Activated T-helper 2 cell treated with anti-CD3 and anti-CD28 coated beads, Interferon-gamma antibody, Interleukin-2, Interleukin-4, amounts not matched to agents 10 μg/mL and 5 μg/mL and 100 μg/mL, durations not matched to agents 14 hours and 24 hours and 36 hours (primary cell): ENCODE data around the gene IFIT3. TPM values are rescaled to one million over a fixed set of nuclear protein-coding genes. Genes with fewer than 3 reads are reported as not detected.
"Not testable (repeated sequence)": the region's sequence is repeated elsewhere in the genome, so short reads cannot be mapped to it uniquely, and the experiment has no call there.

ENCODE experiments used
- DNase-seq: peaks from one replicate; pipeline ENCODE4 v3.0.0; 2021; ENCODE audit warnings: low spot score
- H3K27ac Mint-ChIP-seq: one replicate; pipeline ENCODE4 v1.8.0; 2021; ENCODE audit warnings: mixed read lengths
- H3K27me3 Mint-ChIP-seq: one replicate; pipeline ENCODE4 v1.8.0; 2021; ENCODE audit warnings: low read depth, mixed read lengths
- H3K36me3 Mint-ChIP-seq: one replicate; pipeline ENCODE4 v1.8.0; 2021; ENCODE audit warnings: low read depth, mixed read lengths
- H3K4me1 Mint-ChIP-seq: one replicate; pipeline ENCODE4 v1.8.0; 2021; ENCODE audit warnings: low read depth, mixed read lengths
- H3K4me3 Mint-ChIP-seq: one replicate; pipeline ENCODE4 v1.8.0; 2021; ENCODE audit warnings: low read depth, mild to moderate bottlenecking, moderate library complexity, mixed read lengths
- H3K9me3 Mint-ChIP-seq: one replicate; pipeline ENCODE4 v1.8.0; 2021; ENCODE audit warnings: mixed read lengths
- intact Hi-C: fragments of 100-400 bp; cut with micrococcal nuclease; formaldehyde crosslinking; loops from one replicate; pipeline ENCODE4 v1.15.1; 2023
- total RNA-seq: library from RNA; stranded (reverse); gene quantifications from 2 replicates; pipeline ENCODE4 v1.2.3, GENCODE V29; 2022

Gene IFIT3
- total RNA-seq, 1 donor from 2014 or later, result 0.94 TPM

DNA sequence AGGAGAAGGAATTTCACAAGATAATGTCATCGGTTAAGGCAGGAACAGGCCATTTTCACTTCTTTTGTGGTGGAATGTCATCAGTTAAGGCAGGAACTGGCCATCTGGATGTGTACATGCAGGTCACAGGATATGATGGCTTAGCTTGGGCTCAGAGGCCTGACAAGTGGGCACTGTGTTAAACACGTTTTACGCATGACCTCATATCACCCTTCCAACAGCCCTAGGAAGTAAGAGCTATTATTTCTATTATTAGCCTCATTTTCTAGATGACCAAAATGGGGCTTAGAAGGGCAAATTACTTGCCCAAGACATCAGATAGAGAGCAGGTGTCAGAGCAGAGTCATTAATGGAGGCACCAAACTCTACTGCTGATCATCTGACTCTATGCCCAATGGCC is 2.2 kb downstream of the IFIT3 start:
- Mint-ChIP-seq H3K4me3 (peak overlapping the region; percentile 1), H3K4me1 (peaks cover 54% of the 10 kb centered on the region), H3K27me3 (peaks cover 31% of the 10 kb centered on the region)
- H3K27ac Mint-ChIP-seq, H3K9me3 Mint-ChIP-seq, H3K36me3 Mint-ChIP-seq, DNase-seq, intact Hi-C loops: not testable (repeated sequence)

DNA sequence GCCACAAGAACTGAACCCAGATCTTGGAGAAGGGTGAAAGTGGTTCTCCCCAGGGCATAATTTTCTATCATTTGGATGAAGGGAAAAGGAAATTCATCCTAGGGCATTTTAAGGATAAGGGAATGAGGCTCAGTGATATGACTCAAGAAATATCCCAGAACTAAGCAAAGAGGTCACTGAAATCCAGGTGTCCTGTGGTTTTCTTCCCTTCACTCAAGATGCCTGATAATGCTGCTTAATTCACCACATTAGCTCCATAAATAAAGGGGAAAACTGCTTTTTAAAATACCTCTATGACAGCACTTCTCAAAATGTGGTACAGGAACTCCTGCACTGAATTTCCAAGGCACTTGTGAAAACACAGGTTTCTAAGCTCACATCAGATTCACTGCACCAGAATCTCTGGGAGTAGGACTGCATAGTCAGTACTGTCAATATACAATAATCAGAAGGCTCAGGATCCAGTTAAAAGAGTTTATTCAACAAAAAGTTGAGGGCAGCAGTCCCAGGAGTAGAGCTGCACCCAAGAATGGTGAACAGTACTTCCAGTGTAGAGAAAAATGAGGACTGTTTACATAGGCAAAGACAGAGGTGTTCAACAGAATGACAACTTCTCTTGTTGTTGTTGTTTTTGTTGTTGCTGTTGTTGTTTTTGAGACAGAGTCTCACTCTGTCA is 2.9 kb downstream of the IFIT3 start:
- no peak for DNase-seq
- peaks cover 38% of the 10 kb centered on the region for H3K27me3 Mint-ChIP-seq
- intact Hi-C loops, result no loop called here
- no peak overlapping the region for H3K4me3 Mint-ChIP-seq
- no peaks in the 10 kb centered on the region for H3K9me3 Mint-ChIP-seq
- H3K27ac Mint-ChIP-seq, result no peak overlapping the region
- H3K4me1 Mint-ChIP-seq, result peaks cover 59% of the 10 kb centered on the region
- peaks cover 8% of the 10 kb centered on the region for H3K36me3 Mint-ChIP-seq

DNA sequence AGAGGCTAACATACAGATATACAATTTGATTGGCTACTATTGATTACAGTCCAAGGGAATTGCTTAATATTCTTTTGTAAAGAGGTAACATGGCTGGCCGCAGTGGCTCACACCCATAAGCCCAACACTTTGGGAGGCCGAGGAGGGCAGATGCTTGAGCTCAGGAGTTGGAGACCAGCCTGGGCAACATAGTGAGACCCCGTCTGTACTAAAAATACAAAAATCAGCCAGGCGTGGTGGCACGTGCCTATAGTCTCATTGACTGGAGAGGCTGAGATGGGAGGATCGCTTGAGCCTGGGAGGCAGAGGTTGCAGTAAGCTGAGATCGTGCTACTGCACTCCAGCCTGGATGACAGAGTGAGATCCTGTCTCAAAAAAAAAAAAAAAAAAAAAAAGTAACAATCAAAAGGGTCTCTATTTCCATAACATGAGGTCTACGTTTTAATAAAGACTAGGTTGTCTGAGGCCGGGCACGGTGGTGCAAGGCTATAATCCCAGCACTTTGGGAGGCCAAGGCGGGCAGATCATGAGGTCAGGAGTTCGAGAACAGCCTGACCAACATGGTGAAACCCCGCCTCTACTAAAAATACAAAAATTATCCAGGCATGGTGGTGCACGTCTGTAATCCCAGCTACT is 3.8 kb downstream of the IFIT3 start:
- H3K36me3 Mint-ChIP-seq, H3K27ac Mint-ChIP-seq, H3K9me3 Mint-ChIP-seq, DNase-seq: not testable (repeated sequence)
- Mint-ChIP-seq H3K27me3 (peaks cover 39% of the 10 kb centered on the region), H3K4me1 (peaks cover 59% of the 10 kb centered on the region), H3K4me3 (peak overlapping the region; percentile 73)
- intact Hi-C loops, result loop anchor here (1.0 kb wide), 2 partner anchors 61 to 83 kb away; partner anchors contain the start of genes IFIT1 and IFIT5

DNA sequence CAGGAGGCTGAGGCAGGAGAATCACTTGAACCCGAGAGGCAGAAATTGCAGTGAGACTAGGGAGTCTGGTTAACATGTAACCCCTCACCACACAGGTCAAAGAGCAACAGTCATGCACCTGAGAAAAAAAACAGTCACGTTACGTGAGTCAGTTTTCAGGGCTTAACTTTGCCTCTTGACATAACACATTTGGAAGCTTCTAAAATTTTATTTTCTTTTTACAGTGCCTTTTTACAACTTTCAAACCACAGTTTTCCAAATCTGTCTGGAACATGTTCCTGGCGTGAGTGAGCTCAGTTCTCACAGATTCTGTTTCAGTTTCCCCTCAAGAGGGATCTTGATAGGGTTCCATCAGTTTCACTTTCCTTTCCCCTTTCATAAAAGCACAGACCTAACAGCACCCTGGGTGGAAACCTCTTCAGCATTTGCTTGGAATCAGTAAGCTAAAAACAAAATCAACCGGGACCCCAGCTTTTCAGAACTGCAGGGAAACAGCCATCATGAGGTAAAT is 4.4 kb downstream of the IFIT3 start:
- Mint-ChIP-seq H3K9me3 (no peaks in the 10 kb centered on the region), H3K4me3 (peak overlapping the region; percentile 73), H3K36me3 (peaks cover 8% of the 10 kb centered on the region), H3K4me1 (peaks cover 61% of the 10 kb centered on the region), H3K27me3 (peaks cover 42% of the 10 kb centered on the region), H3K27ac (peak overlapping the region; percentile 68)
- intact Hi-C loops, result loop anchor here (1.0 kb wide), 2 partner anchors 60 to 82 kb away; partner anchors contain the start of genes IFIT1 and IFIT5
- peak; percentile 30 for DNase-seq

DNA sequence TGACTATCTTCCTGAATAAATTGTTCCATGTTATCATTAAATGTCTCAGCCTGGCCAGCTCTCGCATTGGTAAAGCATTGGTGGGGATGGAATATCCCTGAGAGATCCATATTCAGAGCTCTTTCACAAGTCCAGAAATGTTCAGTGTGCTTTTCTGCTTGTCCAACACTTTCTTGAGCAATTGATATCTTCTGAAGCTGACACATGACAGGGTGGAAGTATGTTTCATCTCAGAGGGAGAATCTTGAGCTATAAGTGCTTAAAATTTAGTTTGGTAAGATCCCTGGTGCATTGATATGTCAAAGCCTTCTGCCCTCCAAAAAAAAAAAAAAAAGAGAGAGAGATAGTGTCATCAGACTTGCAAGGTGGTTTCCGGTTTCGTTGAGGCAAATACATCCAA is 7.4 kb downstream of the IFIT3 start:
- H3K36me3 Mint-ChIP-seq, result peaks cover 27% of the 10 kb centered on the region
- intact Hi-C loops, result no loop called here
- no peak overlapping the region for H3K27ac Mint-ChIP-seq
- H3K27me3 Mint-ChIP-seq, result peaks cover 39% of the 10 kb centered on the region
- peaks cover 43% of the 10 kb centered on the region for H3K4me1 Mint-ChIP-seq
- no peak overlapping the region for H3K4me3 Mint-ChIP-seq
- no peaks in the 10 kb centered on the region for H3K9me3 Mint-ChIP-seq
- no peak for DNase-seq

DNA sequence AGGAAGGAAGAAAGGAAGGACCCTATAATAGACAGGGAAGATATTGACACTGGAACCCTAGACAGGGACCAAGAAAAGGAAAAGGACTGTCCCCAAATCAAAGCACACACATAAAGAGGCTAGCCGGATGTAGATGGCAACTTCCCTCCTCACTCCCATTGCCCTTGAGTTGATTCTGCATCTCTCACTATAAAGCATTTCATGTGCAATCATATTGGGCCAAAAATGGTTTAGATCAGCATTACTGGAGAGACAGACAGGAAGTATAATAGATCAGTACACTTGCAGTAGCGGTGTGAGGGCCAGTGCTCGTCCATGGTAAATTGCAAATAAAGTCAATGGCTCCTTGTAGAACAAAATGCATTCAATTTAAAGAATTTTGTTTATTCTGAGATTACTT is 8.4 kb downstream of the IFIT3 start:
- Mint-ChIP-seq H3K27ac (no peak overlapping the region), H3K4me1 (peaks cover 36% of the 10 kb centered on the region), H3K4me3 (no peak overlapping the region), H3K27me3 (peaks cover 38% of the 10 kb centered on the region), H3K36me3 (peaks cover 32% of the 10 kb centered on the region), H3K9me3 (no peaks in the 10 kb centered on the region)
- no peak for DNase-seq
- intact Hi-C loops, result no loop called here

DNA sequence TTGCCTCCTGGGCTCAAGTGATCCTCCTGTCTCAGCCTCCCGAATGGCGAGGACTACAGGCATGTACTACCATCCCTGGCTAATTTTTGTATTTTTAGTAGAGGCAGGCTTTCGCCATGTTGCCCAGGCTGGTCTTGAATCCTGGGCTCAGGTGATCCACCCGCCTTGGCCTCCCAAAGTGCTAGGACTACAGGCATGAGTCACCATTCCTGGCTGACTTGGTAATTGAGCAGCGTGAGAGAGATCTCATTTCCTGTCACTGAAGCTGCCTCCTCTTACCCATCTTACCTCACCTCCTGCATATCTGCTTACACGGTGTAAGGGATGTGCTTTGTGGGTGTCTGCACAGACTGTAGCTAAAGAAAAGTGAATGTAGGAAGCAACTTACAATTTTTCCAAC is 9.7 kb downstream of the IFIT3 start:
- peaks cover 32% of the 10 kb centered on the region for H3K36me3 Mint-ChIP-seq
- peaks cover 43% of the 10 kb centered on the region for H3K27me3 Mint-ChIP-seq
- no peak for DNase-seq
- intact Hi-C loops, result no loop called here
- peaks cover 33% of the 10 kb centered on the region for H3K4me1 Mint-ChIP-seq
- H3K4me3 Mint-ChIP-seq, result no peak overlapping the region
- H3K27ac Mint-ChIP-seq, result no peak overlapping the region
- no peaks in the 10 kb centered on the region for H3K9me3 Mint-ChIP-seq

DNA sequence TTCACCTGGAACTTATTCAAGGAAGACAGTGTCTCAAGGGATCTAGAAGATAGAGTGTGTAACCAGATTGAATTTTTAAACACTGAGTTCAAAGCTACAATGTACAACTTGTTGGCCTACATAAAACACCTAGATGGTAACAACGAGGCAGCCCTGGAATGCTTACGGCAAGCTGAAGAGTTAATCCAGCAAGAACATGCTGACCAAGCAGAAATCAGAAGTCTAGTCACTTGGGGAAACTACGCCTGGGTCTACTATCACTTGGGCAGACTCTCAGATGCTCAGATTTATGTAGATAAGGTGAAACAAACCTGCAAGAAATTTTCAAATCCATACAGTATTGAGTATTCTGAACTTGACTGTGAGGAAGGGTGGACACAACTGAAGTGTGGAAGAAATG is 10.9 kb downstream of the IFIT3 start:
- H3K36me3 Mint-ChIP-seq, result peaks cover 31% of the 10 kb centered on the region

DNA sequence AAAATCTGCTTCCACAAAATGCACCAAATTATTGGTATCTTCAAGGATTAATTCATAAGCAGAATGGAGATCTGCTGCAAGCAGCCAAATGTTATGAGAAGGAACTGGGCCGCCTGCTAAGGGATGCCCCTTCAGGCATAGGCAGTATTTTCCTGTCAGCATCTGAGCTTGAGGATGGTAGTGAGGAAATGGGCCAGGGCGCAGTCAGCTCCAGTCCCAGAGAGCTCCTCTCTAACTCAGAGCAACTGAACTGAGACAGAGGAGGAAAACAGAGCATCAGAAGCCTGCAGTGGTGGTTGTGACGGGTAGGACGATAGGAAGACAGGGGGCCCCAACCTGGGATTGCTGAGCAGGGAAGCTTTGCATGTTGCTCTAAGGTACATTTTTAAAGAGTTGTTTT is 12.1 kb downstream of the IFIT3 start:
- H3K4me3 Mint-ChIP-seq, result no peak overlapping the region
- H3K4me1 Mint-ChIP-seq, result peaks cover 14% of the 10 kb centered on the region
- intact Hi-C loops, result no loop called here
- no peak for DNase-seq
- no peaks in the 10 kb centered on the region for H3K9me3 Mint-ChIP-seq
- H3K36me3 Mint-ChIP-seq, result peaks cover 27% of the 10 kb centered on the region
- H3K27ac Mint-ChIP-seq, result no peak overlapping the region
- H3K27me3 Mint-ChIP-seq, result peaks cover 61% of the 10 kb centered on the region

More for the DNA sequence above, 10.9 kb downstream of the IFIT3 start:
- no peaks in the 10 kb centered on the region for H3K9me3 Mint-ChIP-seq
- H3K4me1 Mint-ChIP-seq, result peaks cover 21% of the 10 kb centered on the region
- no peak overlapping the region for H3K4me3 Mint-ChIP-seq
- intact Hi-C loops, result no loop called here
- no peak for DNase-seq
- peaks cover 54% of the 10 kb centered on the region for H3K27me3 Mint-ChIP-seq
- no peak overlapping the region for H3K27ac Mint-ChIP-seq

DNA sequence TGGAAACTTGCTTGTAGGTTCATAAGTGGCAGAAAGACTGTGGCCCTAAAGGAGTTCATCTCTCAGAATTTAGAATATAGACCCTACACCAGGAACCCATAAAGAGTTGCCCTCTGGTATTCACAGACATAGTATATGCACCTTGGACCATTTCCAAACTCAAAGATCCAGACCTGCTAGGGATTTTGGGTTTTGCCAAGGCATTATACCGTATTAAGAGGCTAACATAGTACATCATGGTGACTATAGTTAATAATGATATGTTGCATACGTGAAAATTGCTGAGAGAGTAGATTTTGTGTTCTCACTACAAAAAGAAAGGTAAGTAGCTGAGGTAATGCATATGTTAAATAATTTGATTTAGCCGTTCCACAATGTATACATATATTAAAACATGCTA is 13.9 kb downstream of the IFIT3 start:
- Mint-ChIP-seq H3K27me3 (peaks cover 59% of the 10 kb centered on the region), H3K36me3 (peaks cover 23% of the 10 kb centered on the region)
- intact Hi-C loops, result no loop called here

DNA sequence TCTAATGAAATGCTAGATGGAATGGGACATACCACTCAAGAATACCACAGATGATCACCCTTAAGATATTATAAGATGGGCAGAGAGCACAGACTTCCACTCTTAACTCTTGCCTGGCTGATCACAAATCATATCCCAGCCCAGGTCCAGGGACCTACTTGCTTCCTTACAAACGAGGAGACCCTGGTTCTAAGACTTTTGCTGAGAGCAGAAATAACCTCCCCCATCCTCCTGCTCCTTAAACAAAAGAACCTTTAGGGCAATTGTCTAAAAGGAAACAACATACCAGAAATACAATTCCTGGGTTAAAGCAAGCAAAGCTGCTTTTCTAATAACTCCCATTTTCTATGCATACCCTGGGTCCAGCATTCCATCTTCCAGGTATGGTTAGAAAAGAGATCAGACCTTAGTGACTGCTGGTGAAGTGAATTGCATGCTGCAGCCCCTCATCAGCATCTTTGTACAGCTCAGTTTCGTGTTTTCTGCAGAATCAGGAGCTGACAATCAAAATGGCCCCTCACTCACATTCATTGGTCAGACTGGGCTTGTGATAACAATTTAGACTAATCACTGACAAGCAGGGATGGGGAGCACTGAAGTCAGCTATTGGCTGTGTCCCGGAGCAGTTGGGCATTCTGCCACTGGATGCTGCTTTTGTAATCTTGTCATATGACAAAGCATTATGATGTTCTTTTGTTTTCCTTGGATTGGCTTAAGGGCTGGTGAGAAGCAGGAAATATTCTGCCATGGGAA is 14.6 kb downstream of the IFIT3 start:
- Mint-ChIP-seq H3K27ac (no peak overlapping the region), H3K36me3 (peaks cover 23% of the 10 kb centered on the region), H3K9me3 (no peaks in the 10 kb centered on the region), H3K4me1 (peaks cover 4% of the 10 kb centered on the region), H3K4me3 (no peak overlapping the region), H3K27me3 (peaks cover 59% of the 10 kb centered on the region)
- intact Hi-C loops, result no loop called here
- DNase-seq, result no peak

More for the DNA sequence above, 13.9 kb downstream of the IFIT3 start:
- Mint-ChIP-seq H3K4me1 (peaks cover 8% of the 10 kb centered on the region), H3K27ac (no peak overlapping the region), H3K4me3 (no peak overlapping the region), H3K9me3 (no peaks in the 10 kb centered on the region)
- DNase-seq, result no peak

DNA sequence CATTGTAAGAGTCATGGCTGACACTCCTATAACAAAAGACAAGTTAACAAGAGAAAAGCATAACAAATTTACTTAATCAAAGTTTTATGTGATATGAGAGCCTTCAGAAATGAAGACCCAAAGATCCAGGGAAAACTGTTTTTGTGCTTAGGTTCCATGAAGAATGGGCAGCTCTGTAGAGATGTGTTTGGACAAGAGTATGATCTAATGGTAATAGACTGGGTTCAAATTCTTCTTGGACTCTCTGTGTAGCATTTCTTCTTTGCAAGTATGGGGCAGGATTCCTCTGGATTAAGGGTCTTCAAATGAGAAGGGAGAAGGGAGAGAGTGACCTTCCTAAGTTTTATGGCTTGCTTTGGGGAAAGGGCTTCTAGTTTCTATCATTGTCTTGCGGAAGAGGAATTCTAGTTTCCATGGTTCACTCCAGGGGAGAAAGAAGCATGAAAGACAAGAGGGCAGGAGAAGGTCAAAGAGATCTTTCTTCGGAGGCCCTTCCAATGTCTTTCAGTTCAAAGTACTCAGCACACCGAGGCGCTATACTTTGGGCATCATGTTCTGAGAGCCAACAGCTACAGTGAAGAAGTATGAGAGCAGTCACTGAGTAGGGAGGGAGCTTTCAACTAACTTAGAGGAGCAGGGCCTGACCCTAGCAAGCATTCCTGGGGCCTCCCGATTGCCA is 15.4 kb downstream of the IFIT3 start:
- Mint-ChIP-seq H3K4me3 (no peak overlapping the region), H3K27me3 (peaks cover 66% of the 10 kb centered on the region), H3K4me1 (no peaks in the 10 kb centered on the region), H3K27ac (no peak overlapping the region), H3K9me3 (no peaks in the 10 kb centered on the region), H3K36me3 (peaks cover 23% of the 10 kb centered on the region)
- intact Hi-C loops, result no loop called here
- DNase-seq, result no peak
